NT2/D1 (cell line): ENCODE results near the gene PRMT1.
"Not testable (repeated sequence)": the region's sequence is repeated elsewhere in the genome, so short reads cannot be mapped to it uniquely, and the experiment has no call there.

ENCODE experiments used
- DNase-seq: peaks from one replicate; pipeline ENCODE4 v3.0.0-alpha.2; 2011; ENCODE audit warnings: low read depth, low spot score
- H3K27me3 ChIP-seq: 2 replicates; pipeline ENCODE4 v1.6.0; 2011; ENCODE audit warnings: mild to moderate bottlenecking; ENCODE audit not compliant: insufficient read length, insufficient read depth
- H3K36me3 ChIP-seq: 2 replicates; pipeline ENCODE4 v1.6.1; 2011; ENCODE audit warnings: mild to moderate bottlenecking, low read length, mixed read lengths; ENCODE audit not compliant: insufficient read depth, insufficient read length
- H3K4me1 ChIP-seq: 2 replicates; pipeline ENCODE4 v1.5.1; 2011; ENCODE audit not compliant: insufficient read depth, insufficient read length
- H3K4me3 ChIP-seq: 2 replicates; pipeline ENCODE4 v1.5.1; 2011; ENCODE audit warnings: low read depth; ENCODE audit not compliant: insufficient read length
- H3K9ac ChIP-seq: 2 replicates; pipeline ENCODE4 v1.6.0; 2011; ENCODE audit warnings: low read depth; ENCODE audit not compliant: insufficient read length
- H3K9me3 ChIP-seq: 2 replicates; pipeline ENCODE4 v1.5.1; 2011; ENCODE audit warnings: mild to moderate bottlenecking, low read length; ENCODE audit not compliant: insufficient read depth
- SUZ12 ChIP-seq: IDR thresholded peaks from 2 replicates; pipeline ENCODE4 v1.6.1; 2011; ENCODE audit not compliant: insufficient read length, insufficient read depth; ENCODE audit errors: extremely low read depth
- YY1 ChIP-seq: IDR thresholded peaks from 2 replicates; pipeline ENCODE4 v1.6.1; 2011; ENCODE audit not compliant: insufficient read length, insufficient read depth
- ZNF274 ChIP-seq: IDR thresholded peaks from 2 replicates; pipeline ENCODE4 v1.6.1; 2011; ENCODE audit warnings: mild to moderate bottlenecking, low read depth, low read length

PRMT1 gene

GRCh38 chr19:49677231-49677900 is at the start of gene PRMT1:
PRMT1 (plus strand) TSS chr19:49677271; CDS start chr19:49677281, 10 bp downstream.
- H3K36me3 ChIP-seq: peaks cover 40% of the 10 kb centered on the region
- no peaks in the 10 kb centered on the region for H3K27me3 ChIP-seq
- TF ChIP-seq ZNF274 (no peak), YY1 (peak; percentile 23), SUZ12 (no peak)
- peak within 1 kb of the TSS; percentile 99 for H3K9ac ChIP-seq
- no peak for DNase-seq
- H3K9me3 ChIP-seq: no peaks in the 10 kb centered on the region
- peak within 1 kb of the TSS; percentile 98 for H3K4me3 ChIP-seq
- H3K4me1 ChIP-seq: peaks cover 4% of the 10 kb centered on the region

GRCh38 chr19:49629659-49630058 is 47.4 kb upstream of the PRMT1 start:
- TF ChIP-seq YY1: no peak
- no peak for TF ChIP-seq ZNF274
- no peak for TF ChIP-seq SUZ12

GRCh38 chr19:49631014-49631588 is 46.0 kb upstream of the PRMT1 start:
- H3K36me3 ChIP-seq: peaks cover 37% of the 10 kb centered on the region
- H3K4me3 ChIP-seq: no peak overlapping the region
- no peak for DNase-seq
- H3K9ac ChIP-seq: no peak overlapping the region
- no peaks in the 10 kb centered on the region for H3K27me3 ChIP-seq
- no peaks in the 10 kb centered on the region for H3K9me3 ChIP-seq
- TF ChIP-seq SUZ12 (no peak), YY1 (no peak), ZNF274 (no peak)
- peaks cover 2% of the 10 kb centered on the region for H3K4me1 ChIP-seq

More at GRCh38 chr19:49629659-49630058, 47.4 kb upstream of the PRMT1 start:
- no peak for DNase-seq
- H3K9me3 ChIP-seq: no peaks in the 10 kb centered on the region
- no peaks in the 10 kb centered on the region for H3K27me3 ChIP-seq
- peaks cover 32% of the 10 kb centered on the region for H3K36me3 ChIP-seq
- no peak overlapping the region for H3K4me3 ChIP-seq
- H3K4me1 ChIP-seq: no peaks in the 10 kb centered on the region
- no peak overlapping the region for H3K9ac ChIP-seq

GRCh38 chr19:49631610-49632192 is 45.4 kb upstream of the PRMT1 start:
- Histone ChIP-seq H3K27me3 (no peaks in the 10 kb centered on the region), H3K4me3 (no peak overlapping the region), H3K4me1 (peaks cover 2% of the 10 kb centered on the region), H3K36me3 (peaks cover 38% of the 10 kb centered on the region), H3K9ac (no peak overlapping the region), H3K9me3 (no peaks in the 10 kb centered on the region)
- TF ChIP-seq ZNF274 (no peak), SUZ12 (no peak), YY1 (no peak)
- no peak for DNase-seq

- DNase-seq: no peak
- H3K4me1 ChIP-seq: peaks cover 2% of the 10 kb centered on the region
- TF ChIP-seq YY1 (no peak), SUZ12 (no peak), ZNF274 (no peak)
- H3K9ac ChIP-seq: no peak overlapping the region
- no peaks in the 10 kb centered on the region for H3K9me3 ChIP-seq
- H3K27me3 ChIP-seq: no peaks in the 10 kb centered on the region
- H3K36me3 ChIP-seq: peaks cover 33% of the 10 kb centered on the region
- H3K4me3 ChIP-seq: no peak overlapping the region
These were observed 44.5 kb upstream of the PRMT1 start for GRCh38 chr19:49632576-49632975.

GRCh38 chr19:49633273-49633672 is 43.8 kb upstream of the PRMT1 start:
- not testable (repeated sequence) for DNase-seq, H3K9ac ChIP-seq, H3K4me3 ChIP-seq, H3K9me3 ChIP-seq, H3K27me3 ChIP-seq, H3K4me1 ChIP-seq
- peaks cover 29% of the 10 kb centered on the region for H3K36me3 ChIP-seq

GRCh38 chr19:49635530-49636232 is 41.4 kb upstream of the PRMT1 start:
- Histone ChIP-seq H3K9ac (peak overlapping the region; percentile 38), H3K4me3 (no peak overlapping the region), H3K4me1 (peaks cover 4% of the 10 kb centered on the region), H3K9me3 (no peaks in the 10 kb centered on the region), H3K27me3 (no peaks in the 10 kb centered on the region), H3K36me3 (peaks cover 19% of the 10 kb centered on the region)
- DNase-seq: no peak
- TF ChIP-seq ZNF274 (no peak), SUZ12 (no peak), YY1 (no peak)
